B cell (primary cell): ENCODE data around the gene SPACA6.

Experiments used
- CTCF ChIP-seq: fragments of 200-600 bp; IDR thresholded peaks from one replicate; pipeline ENCODE4 v1.8.0; 2022; ENCODE audit warnings: antibody characterized with exemption, mild to moderate bottlenecking
- EZH2 ChIP-seq: IDR thresholded peaks from 2 replicates; pipeline ENCODE4 v1.6.1; 2012; ENCODE audit warnings: borderline replicate concordance, low read depth, mild to moderate bottlenecking, moderate library complexity, low read length; ENCODE audit not compliant: insufficient read depth, poor library complexity, severe bottlenecking

- TF ChIP-seq CTCF (no peak), EZH2 (no peak)
These were observed 11.5 kb downstream of the SPACA6 start for GRCh38 chr19:51704626-51705025.
